Activated naive CD4-positive, alpha-beta T cell treated with Interleukin-2 at 50 U/mL for 16 hours (primary cell): ENCODE results near the gene WTIP.
"Not testable (repeated sequence)": the region's sequence is repeated elsewhere in the genome, so short reads cannot be mapped to it uniquely, and the experiment has no call there.

ENCODE experiments used
- DNase-seq: peaks from one replicate; pipeline ENCODE4 v3.0.0-alpha.2; 2020

WTIP gene

GRCh38 chr19:34504273-34504808 is 22.8 kb downstream of the WTIP start:
- DNase-seq = no peak

GRCh38 chr19:34504809-34505291 is 23.3 kb downstream of the WTIP start:
- no peak for DNase-seq

DNA sequence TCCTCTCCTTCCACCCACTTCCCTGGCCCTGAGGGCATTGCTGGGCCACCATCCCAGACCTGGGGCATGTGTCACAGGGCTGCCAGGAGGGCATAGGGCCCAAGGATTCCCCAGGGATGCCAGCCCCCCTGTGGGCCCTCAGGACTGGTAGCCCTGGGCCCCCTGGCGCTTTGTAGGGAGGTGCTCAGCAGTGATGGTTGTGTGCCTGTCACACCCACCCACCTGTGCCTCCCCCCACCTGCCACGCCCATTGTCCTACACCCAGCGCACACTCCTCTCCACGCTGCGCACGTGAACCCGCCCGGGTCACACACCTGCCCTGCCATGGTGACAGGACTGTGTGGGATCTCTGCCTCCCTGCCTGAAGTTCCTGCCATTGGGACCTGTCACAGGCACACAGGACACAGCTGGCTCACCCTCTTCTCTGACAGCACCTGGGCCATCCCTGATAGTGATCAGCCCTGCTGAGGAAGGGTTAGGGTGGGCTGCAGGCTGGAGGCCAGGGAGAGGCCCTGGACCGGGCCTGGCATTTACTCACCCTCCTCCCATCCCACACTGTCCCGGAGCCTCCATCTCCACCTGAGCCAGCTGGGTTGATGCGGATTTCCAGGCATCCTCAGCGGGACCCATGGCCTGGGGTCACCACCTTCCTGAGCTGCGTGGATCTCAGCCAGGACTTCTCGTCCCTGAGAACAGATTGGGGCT is 23.9 kb downstream of the WTIP start:
- DNase-seq = no peak

DNA sequence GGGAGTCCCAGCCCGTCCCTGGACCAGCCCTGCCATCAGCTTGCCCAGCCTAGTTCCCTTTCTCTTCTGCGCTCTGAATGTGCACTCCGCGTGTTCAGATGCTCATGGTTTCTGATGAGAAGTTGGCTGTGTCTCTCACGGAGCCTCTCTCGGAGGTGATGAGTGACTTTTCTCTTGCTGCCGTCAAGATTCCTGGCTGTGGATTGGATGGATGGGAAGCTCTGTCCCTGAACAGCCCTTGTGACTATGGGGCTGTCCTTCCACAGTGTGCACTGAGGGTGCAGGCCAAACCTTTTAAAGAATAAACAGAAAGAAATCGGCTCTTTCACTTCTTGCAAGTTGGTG is 24.4 kb downstream of the WTIP start:
- DNase-seq = no peak

DNA sequence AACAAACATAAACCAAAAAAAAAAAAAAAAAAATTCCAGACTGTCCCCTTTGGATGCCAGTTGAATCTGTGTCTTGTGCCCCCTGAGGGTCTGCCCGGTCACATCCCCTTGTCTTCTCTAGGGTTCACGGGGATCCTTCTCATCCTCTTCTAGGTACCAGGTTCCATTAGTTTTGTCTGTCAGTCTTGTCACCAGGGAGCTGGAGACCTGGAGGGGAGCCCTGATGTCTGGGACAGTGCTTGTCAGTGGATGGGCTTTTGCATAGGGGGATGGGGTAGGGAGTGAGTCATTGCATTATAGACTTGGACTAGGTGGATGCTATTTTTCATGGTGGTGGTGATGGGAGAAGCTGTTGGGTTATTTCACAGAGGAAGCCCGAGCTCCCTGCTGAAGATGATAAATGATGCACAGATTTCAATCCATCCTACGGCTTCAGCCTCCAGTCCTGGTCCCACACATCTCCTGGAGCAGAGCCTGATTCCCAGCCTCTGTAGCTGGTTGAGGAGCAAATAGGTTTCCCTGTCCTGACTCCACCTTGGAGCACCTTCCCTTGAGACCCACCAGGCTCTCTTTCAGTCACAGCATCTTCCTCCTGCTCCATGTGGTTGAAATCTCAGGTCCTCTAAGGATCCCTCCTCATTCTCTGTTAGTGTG is 26.0 kb downstream of the WTIP start:
- DNase-seq = no peak

- no peak for DNase-seq
Measured at GRCh38 chr19:34508540-34508939, 27.0 kb downstream of the WTIP start.

DNA sequence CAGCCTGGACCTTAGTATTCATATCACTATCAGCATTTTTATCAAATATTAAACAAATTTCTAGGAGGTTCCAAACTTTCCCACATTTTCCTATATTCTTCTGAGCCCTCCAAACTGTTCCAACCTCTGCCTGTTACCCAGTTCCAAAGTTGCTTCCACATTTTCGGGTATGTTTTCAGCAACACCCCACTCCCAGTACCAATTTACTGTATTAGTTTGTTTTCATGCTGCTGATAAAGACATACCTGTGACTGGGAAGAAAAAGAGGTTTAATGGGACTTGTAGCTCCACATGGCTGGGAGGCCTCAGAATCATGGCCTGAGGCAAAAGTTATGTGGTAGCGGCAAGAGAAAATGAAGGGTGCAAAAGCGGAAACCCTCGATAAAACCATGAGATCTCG is 29.3 kb downstream of the WTIP start:
- not testable (repeated sequence) for DNase-seq

GRCh38 chr19:34512254-34512822 is 30.8 kb downstream of the WTIP start:
- no peak for DNase-seq

- no peak for DNase-seq
Measured at GRCh38 chr19:34513767-34514166, 32.2 kb downstream of the WTIP start.

DNA sequence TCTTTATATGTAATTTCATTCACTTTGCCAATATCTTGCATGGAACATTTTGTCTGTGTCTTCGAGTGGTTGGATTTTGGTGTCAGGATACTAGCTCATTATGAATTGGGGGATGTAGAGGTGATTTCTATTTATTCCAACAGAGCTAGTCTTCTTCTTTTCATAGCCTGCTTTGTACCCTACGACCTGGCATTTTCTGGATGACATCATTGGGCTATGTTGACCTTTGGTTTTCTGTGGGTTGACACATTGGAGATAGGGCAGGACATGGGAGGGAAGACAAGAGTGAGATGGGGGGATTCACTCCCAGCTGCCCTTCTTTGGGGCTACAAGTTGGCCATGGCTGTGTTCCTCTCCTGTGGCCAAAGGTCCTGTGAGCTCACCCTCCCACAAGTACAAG is 38.0 kb downstream of the WTIP start:
- no peak for DNase-seq

DNA sequence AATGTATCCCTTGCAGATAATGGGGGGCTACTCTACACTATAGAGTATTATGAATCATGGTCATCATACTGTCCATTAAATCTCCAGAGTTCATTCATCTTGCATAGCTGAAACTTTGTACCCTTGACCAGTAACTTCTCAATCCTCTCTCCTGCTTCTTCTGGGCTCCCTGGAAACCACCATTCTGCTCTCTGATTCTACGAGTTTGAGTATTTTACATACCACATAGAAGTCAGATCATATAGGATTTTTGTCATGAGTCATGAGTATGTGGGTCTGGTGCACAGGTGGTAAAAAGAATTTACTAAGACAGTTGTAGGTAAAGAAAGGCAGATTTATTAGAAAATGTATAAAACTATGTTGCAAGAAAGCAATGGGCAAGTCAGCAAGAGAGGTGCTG is 41.9 kb downstream of the WTIP start:
- DNase-seq = no peak

- DNase-seq = no peak
Measured at GRCh38 chr19:34525001-34525400, 43.4 kb downstream of the WTIP start.

- no peak for DNase-seq
Measured at GRCh38 chr19:34534206-34534605, 52.6 kb downstream of the WTIP start.

DNA sequence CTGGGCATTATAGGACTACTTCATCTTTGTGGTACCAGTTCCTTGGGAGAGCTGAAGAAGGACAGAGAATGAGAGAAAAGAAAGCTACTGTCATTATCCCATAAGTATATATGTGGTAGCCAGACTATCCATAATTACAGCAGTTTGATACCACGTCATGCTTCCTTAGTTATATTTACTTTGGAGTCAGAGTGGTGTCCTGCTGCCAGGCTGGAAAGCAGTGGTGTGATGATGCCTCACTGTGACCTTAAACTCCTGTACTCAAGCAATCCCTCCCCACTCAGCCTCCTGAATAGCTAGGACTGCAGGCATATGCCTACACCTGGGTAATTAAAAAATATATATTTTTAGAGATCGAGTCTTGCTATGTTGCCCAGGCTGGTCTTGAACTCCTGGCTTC is 57.8 kb downstream of the WTIP start:
- no peak for DNase-seq

- DNase-seq = no peak
Measured at GRCh38 chr19:34540811-34541557, 59.4 kb downstream of the WTIP start.

GRCh38 chr19:34549833-34550232 is 68.3 kb downstream of the WTIP start:
- DNase-seq = no peak

DNA sequence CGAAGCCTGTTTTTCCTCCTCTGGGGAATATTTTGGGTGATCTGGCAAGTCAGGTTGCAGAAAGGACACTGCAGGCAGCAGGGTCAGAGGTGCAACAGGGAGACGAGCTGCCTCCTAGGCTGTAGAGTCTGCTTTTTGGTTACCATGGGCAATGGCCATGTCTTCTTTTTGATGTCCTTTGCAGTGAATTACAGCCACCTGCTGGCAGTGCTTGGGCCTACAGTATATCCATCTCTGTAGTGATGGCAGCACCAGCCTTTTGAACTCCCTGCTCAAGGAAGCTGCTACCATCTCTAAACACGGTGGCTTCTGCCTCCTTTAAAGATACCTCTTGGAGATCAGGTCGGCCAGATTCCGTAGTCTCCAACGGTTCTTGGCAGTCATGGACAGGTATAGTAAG is 73.9 kb downstream of the WTIP start:
- no peak for DNase-seq

DNA sequence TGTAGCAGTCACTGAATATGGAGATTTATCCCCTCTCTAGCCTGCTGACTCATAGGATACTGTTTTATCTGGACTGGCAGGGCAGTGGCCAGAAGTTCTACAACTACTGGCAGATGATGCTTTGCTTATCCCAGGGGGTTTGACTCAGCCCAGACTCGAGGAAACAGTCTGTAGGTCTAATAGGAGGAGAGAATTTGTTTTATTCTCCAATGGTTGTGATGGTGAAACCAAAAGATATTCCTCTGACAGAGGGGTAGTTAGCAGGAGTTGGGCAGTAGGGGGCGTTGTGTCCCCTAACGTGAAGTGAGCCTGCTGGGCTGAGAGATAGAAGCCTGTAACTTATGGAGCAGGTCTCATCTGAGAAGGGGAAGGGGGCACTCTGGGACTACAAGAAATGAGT is 74.9 kb downstream of the WTIP start:
- no peak for DNase-seq

DNA sequence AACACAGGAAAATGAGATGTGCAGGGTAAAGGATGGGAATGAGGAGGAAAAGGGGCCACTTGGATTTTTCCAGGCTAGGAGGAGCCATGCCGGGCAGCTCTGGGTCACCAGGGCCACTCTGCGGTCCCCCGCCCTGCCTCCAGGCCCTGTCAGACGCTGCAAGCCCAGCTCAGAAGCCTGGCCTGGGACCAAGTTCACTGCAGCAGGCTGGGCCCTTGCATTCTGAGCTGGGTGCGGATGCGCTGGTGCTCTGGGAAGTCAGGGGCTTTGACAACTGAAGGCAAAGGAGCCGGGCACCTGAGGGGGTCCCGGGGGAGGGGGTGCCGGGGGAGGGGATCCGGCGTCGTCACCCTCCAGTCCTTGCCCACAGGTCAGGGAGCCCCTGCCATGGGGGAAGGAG is 77.5 kb downstream of the WTIP start:
- no peak for DNase-seq

- DNase-seq = no peak
Measured at GRCh38 chr19:34560229-34560628, 78.7 kb downstream of the WTIP start.
